Upper lobe of left lung (tissue), 6 donors: ENCODE results near the gene UGT1A6. TPM values are rescaled to one million over a fixed set of nuclear protein-coding genes. Genes with fewer than 3 reads are reported as not detected.

Experiments used
- ATAC-seq, 2 donors: fragments of 200-7000 bp; cut with Tn5 transposase; one replicate each; pipeline ENCODE4 v1.9.1; 2022; ENCODE audit warnings: mild to moderate bottlenecking in 2 of 2, moderate library complexity in 2 of 2; ENCODE audit not compliant: low FRiP score in 2 of 2
- DNase-seq, 2 donors: peaks; one replicate each; pipeline ENCODE4 v3.0.0-alpha.2; 2019 to 2020
- H3K27ac ChIP-seq, 4 donors: fragments of 200-600 bp; sonication (generic); one replicate each; pipeline ENCODE4 v1.5.1; 2016 to 2019
- H3K27me3 ChIP-seq, 4 donors: fragments of 200-600 bp; sonication (generic); one replicate each; pipeline ENCODE4 v1.5.1; 2017 to 2019
- H3K36me3 ChIP-seq, 4 donors: fragments of 200-600 bp; sonication (generic); one replicate each; pipeline ENCODE4 v1.5.1; 2016 to 2019
- H3K4me1 ChIP-seq, 4 donors: fragments of 200-600 bp; sonication (generic); one replicate each; pipeline ENCODE4 v1.5.1; 2018 to 2019
- H3K4me3 ChIP-seq, 4 donors: fragments of 200-600 bp; sonication (generic); one replicate each; pipeline ENCODE4 v1.5.1; 2017 to 2019; ENCODE audit warnings: mild to moderate bottlenecking in 2 of 4, moderate library complexity in 1 of 4
- H3K9me3 ChIP-seq, 4 donors: fragments of 200-600 bp; sonication (generic); one replicate each; pipeline ENCODE4 v1.5.1; 2018 to 2019
- CTCF ChIP-seq, 6 experiments: fragments of 450-650 bp in 4 of 6; fragments of 200-600 bp in 2 of 6; sonication (generic) in 2 of 6; IDR thresholded peaks; one replicate each; pipeline ENCODE4 v1.5.1; 2016 to 2019; ENCODE audit warnings: antibody characterized with exemption in 6 of 6
- EP300 ChIP-seq, 4 donors: sonication (generic); formaldehyde crosslinking; IDR thresholded peaks; one replicate each; pipeline ENCODE4 v1.5.1; 2017; ENCODE audit warnings: antibody characterized with exemption in 4 of 4, control low read depth in 2 of 4
- POLR2A ChIP-seq, 4 donors: fragments of 450-650 bp; IDR thresholded peaks; one replicate each; pipeline ENCODE4 v1.5.1; 2016 to 2017; ENCODE audit warnings: antibody characterized with exemption in 4 of 4, mild to moderate bottlenecking in 2 of 4
- POLR2AphosphoS5 ChIP-seq, 2 donors: sonication (generic); formaldehyde crosslinking; IDR thresholded peaks; one replicate each; pipeline ENCODE4 v1.5.1; 2017; ENCODE audit warnings: antibody characterized with exemption in 2 of 2
- WGBS, 2 donors: methylation state at CpG; one replicate each; pipeline ENCODE4 v1.1.5; 2017 to 2018; 5-methylcytosine and 5-hydroxymethylcytosine counted together
- total RNA-seq, 6 donors: library from RNA; depleted of rRNA in 4 of 6; stranded (reverse); fragments of >200 nt in 4 of 6; gene quantifications; one replicate each; pipeline versions ENCODE4 v1.1.0 to v1.2.1, GENCODE V29; 2016 to 2021
- donor health status: DM: no; HTN: no; CAD: no; lungs with moderate emphysema.
- donor health status: DM: no; HTN: yes; CAD: no; lungs with severe emphysema.

UGT1A6 gene
- total RNA-seq, 6 donors from 2014 or later: 0.15 to 5.0 (median 0.33) TPM; not detected in 1

DNA sequence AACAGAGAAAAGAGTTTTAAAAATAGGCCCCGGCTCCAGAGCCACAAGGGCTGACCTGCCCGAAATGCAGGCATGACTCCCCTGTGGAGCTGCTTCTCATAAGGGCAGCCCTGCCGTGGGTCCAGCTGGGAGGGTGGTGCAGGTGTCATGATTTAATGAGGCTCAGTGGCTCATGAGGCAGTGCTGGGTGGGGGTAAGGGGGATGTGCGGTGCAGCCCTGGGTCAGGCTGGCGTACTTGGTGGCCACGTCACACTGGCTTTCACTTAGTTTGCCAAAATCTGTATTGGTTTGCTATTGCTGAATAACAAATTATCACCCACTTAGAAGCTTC, 128.1 kb downstream of the UGT1A6 start:
- WGBS, 2 donors: 82 to 85% methylated on average over 3 to 6 of the region's 6 CpGs
- H3K36me3 ChIP-seq: no peaks in the 10 kb centered on the region
- ATAC-seq (no peak), DNase-seq (no peak)
- H3K4me1 ChIP-seq: no peaks in the 10 kb centered on the region
- H3K27ac ChIP-seq: no peak overlapping the region
- no peak overlapping the region for H3K4me3 ChIP-seq
- H3K9me3 ChIP-seq: no peaks in the 10 kb centered on the region
- no peaks in the 10 kb centered on the region for H3K27me3 ChIP-seq
- TF ChIP-seq POLR2A (IDR thresholded peaks at IDR 0.05) (no peak), POLR2AphosphoS5 (IDR thresholded peaks at IDR 0.05) (no peak), EP300 (IDR thresholded peaks at IDR 0.05) (no peak), CTCF (IDR thresholded peaks at IDR 0.05) (no peak)

GRCh38 chr2:233821196-233821595, 128.5 kb downstream of the UGT1A6 start:
- no peaks in the 10 kb centered on the region for H3K4me1 ChIP-seq
- DNase-seq: no peak
- no peaks in the 10 kb centered on the region for H3K27me3 ChIP-seq
- H3K9me3 ChIP-seq: peaks cover 0 to 2% (median 0%) of the 10 kb centered on the region in 4 donors
- WGBS, 2 donors: 85 to 94% methylated on average over 3 of the region's 3 CpGs
- no peak overlapping the region for H3K4me3 ChIP-seq
- TF ChIP-seq POLR2AphosphoS5 (IDR thresholded peaks at IDR 0.05): no peak
- H3K36me3 ChIP-seq: no peaks in the 10 kb centered on the region
- ATAC-seq: no peak
- H3K27ac ChIP-seq: no peak overlapping the region

DNA sequence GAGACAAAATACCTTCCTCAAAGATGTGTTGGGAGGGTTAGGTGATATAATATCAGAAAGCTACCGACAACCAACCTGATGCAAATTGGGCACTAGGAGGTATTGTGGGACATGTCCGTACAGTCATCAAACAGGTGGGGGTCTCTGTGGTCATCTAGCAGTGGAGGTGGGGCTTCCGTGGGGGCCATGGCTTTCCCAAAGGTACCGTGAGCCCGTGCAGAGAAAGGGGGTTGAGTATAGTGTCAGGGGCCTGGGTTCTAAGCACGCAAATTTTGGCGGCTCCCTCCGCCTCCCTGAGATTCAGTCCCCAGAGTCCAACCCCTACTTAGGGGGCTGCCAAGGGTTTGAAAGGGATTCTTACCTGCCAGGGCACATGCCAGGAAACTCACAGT, 129.0 kb downstream of the UGT1A6 start:
- H3K27me3 ChIP-seq: no peaks in the 10 kb centered on the region
- no peaks in the 10 kb centered on the region for H3K36me3 ChIP-seq
- DNase-seq (no peak), ATAC-seq (no peak)
- H3K4me1 ChIP-seq: no peaks in the 10 kb centered on the region
- TF ChIP-seq EP300 (IDR thresholded peaks at IDR 0.05): no peak
- no peak for TF ChIP-seq POLR2A (IDR thresholded peaks at IDR 0.05)
- no peak for TF ChIP-seq CTCF (IDR thresholded peaks at IDR 0.05)
- TF ChIP-seq POLR2AphosphoS5 (IDR thresholded peaks at IDR 0.05): no peak
- peaks cover 0 to 3% (median 0%) of the 10 kb centered on the region in 4 donors for H3K9me3 ChIP-seq
- no peak overlapping the region for H3K27ac ChIP-seq
- H3K4me3 ChIP-seq: no peak overlapping the region
- 88 to 93% methylated on average over 5 to 8 of the region's 8 CpGs for WGBS, 2 donors

- DNase-seq: peak; percentile 19 to 72
- WGBS, 2 donors: 87 to 92% methylated on average over 7 to 18 of the region's 21 CpGs
Measured at GRCh38 chr2:233822101-233822771, 129.5 kb downstream of the UGT1A6 start.

More at GRCh38 chr2:233822101-233822771, 129.5 kb downstream of the UGT1A6 start:
- no peak overlapping the region for H3K4me3 ChIP-seq
- H3K27me3 ChIP-seq: no peaks in the 10 kb centered on the region
- peaks cover 0 to 3% (median 0%) of the 10 kb centered on the region in 4 donors for H3K9me3 ChIP-seq
- TF ChIP-seq POLR2A (IDR thresholded peaks at IDR 0.05) (no peak), EP300 (IDR thresholded peaks at IDR 0.05) (no peak), CTCF (IDR thresholded peaks at IDR 0.05) (no peak), POLR2AphosphoS5 (IDR thresholded peaks at IDR 0.05) (no peak)
- H3K4me1 ChIP-seq: no peaks in the 10 kb centered on the region
- no peak for ATAC-seq
- H3K36me3 ChIP-seq: no peaks in the 10 kb centered on the region
- H3K27ac ChIP-seq: no peak overlapping the region

Other genes starting within 250 kb of the UGT1A6 start
- gene USP40, start 126.1 kb upstream of the UGT1A6 start, total RNA-seq: 10 to 100 TPM; 34.4 to 75.4 (median 50.4) TPM
- gene UGT1A8, start 75.3 kb upstream of the UGT1A6 start, total RNA-seq: not detected
- gene UGT1A10, start 56.4 kb upstream of the UGT1A6 start, total RNA-seq: not detected
- gene UGT1A9, start 21.0 kb upstream of the UGT1A6 start, total RNA-seq: not detected
- gene UGT1A7, start 11.0 kb upstream of the UGT1A6 start, total RNA-seq: not detected
- gene UGT1A5, start 20.0 kb downstream of the UGT1A6 start, total RNA-seq: 1 to 10 TPM in 1 of 6 donors, not detected in 5; 1.0 TPM
- gene UGT1A4, start 25.8 kb downstream of the UGT1A6 start, total RNA-seq: under 1 TPM in 4 of 6 donors, not detected in 2; 0.14 to 0.69 (median 0.27) TPM
- gene UGT1A3, start 36.2 kb downstream of the UGT1A6 start, total RNA-seq: under 1 TPM in 1 of 6 donors, not detected in 5; 0.30 TPM
- gene UGT1A1, start 67.4 kb downstream of the UGT1A6 start, total RNA-seq: 1 to 10 TPM in 2 of 6 donors, under 1 TPM in 1, not detected in 3; 0.15 to 1.4 (median 1.0) TPM
- gene MROH2A, start 85.4 kb downstream of the UGT1A6 start, total RNA-seq: not detected
- gene HJURP, start 161.6 kb downstream of the UGT1A6 start, total RNA-seq: 1 to 10 TPM in 4 of 6 donors, under 1 TPM in 1, not detected in 1; 0.98 to 3.2 (median 1.3) TPM
- under 1 TPM in 2 of 6 donors, not detected in 4; 0.17 to 0.30 TPM for gene TRPM8, start 224.5 kb downstream of the UGT1A6 start, total RNA-seq